SK-N-SH (cell line): ENCODE measurements around the gene COBLL1. TPM values are rescaled to one million over a fixed set of nuclear protein-coding genes. Genes with fewer than 3 reads are reported as not detected.

Source experiments
- CTCF ChIA-PET: fragments of 300-600, 350-600 bp; formaldehyde crosslinking; extraction: SDS; loops from one replicate; lab custom pipeline; 2021; lab: Yijun Ruan, JAX
- POLR2A ChIA-PET: fragments of 350-600 bp; sonication (Branson Sonifier 250); formaldehyde crosslinking; extraction: SDS; loops from one replicate; lab custom pipeline; 2020; ENCODE audit warnings: antibody characterized with exemption, inconsistent platforms; lab: Yijun Ruan, JAX
- DNase-seq: peaks from one replicate; pipeline ENCODE4 v3.0.0; 2012
- H2AFZ ChIP-seq: fragments of 200-600 bp; sonication (generic); 2 replicates; pipeline ENCODE4 v1.8.1; 2016; ENCODE audit warnings: antibody characterized with exemption, mild to moderate bottlenecking, low read depth
- H3F3A ChIP-seq: fragments of 200-600 bp; sonication (generic); replicated peaks from 2 replicates; pipeline ENCODE3; 2016; ENCODE audit warnings: antibody characterized with exemption, mild to moderate bottlenecking; ENCODE audit not compliant: insufficient read depth
- H3K27ac ChIP-seq, 2 experiments: fragments of 200-500 bp in 1 of 2; fragments of 200-600 bp in 1 of 2; sonication (Bioruptor generic) in 1 of 2; sonication (generic), shearing (Covaris generic) in 1 of 2; 2 replicates each; pipeline versions ENCODE4 v1.5.1 to v1.6.1; 2014 to 2016; ENCODE audit warnings: low read depth in 2 of 2, inconsistent platforms in 1 of 2, low read length in 1 of 2, mild to moderate bottlenecking in 1 of 2, mixed read lengths in 1 of 2
- H3K27me3 ChIP-seq: fragments of 200-600 bp; sonication (generic), shearing (Covaris generic); 2 replicates; pipeline ENCODE4 v1.6.1; 2016; ENCODE audit warnings: mixed run types; ENCODE audit not compliant: insufficient read depth
- H3K36me3 ChIP-seq, 2 experiments: fragments of 200-500 bp in 1 of 2; fragments of 200-600 bp in 1 of 2; sonication (Bioruptor generic) in 1 of 2; sonication (generic) in 1 of 2; replicated peaks in 1 of 2; 2 replicates each; pipeline versions ENCODE3 to v1.5.1; 2014 to 2016; ENCODE audit warnings: low read length in 1 of 2, mild to moderate bottlenecking in 1 of 2; ENCODE audit not compliant: insufficient read depth in 2 of 2, control insufficient read depth in 1 of 2
- H3K4me1 ChIP-seq, 2 experiments: fragments of 200-500 bp in 1 of 2; fragments of 200-600 bp in 1 of 2; sonication (Bioruptor generic) in 1 of 2; sonication (generic), shearing (Covaris generic) in 1 of 2; 2 replicates each; pipeline versions ENCODE4 v1.5.1 to v1.6.1; 2014 to 2016; ENCODE audit warnings: low read depth in 1 of 2, low read length in 1 of 2, mixed run types in 1 of 2; ENCODE audit not compliant: insufficient read depth in 2 of 2, control insufficient read depth in 1 of 2
- H3K4me2 ChIP-seq: fragments of 200-600 bp; sonication (generic), shearing (Covaris generic); 2 replicates; pipeline ENCODE4 v1.6.1; 2017; ENCODE audit warnings: mixed run types
- H3K4me3 ChIP-seq, 2 experiments: fragments of 200-500 bp in 1 of 2; fragments of 200-600 bp in 1 of 2; sonication (Bioruptor generic) in 1 of 2; sonication (generic), shearing (Covaris generic) in 1 of 2; 2 replicates each; pipeline versions ENCODE4 v1.5.1 to v1.8.1; 2014 to 2016; ENCODE audit warnings: low read depth in 2 of 2, inconsistent platforms in 1 of 2, low read length in 1 of 2, mild to moderate bottlenecking in 1 of 2, mixed read lengths in 1 of 2, moderate library complexity in 1 of 2
- H3K79me2 ChIP-seq: fragments of 200-600 bp; sonication (generic); 2 replicates; pipeline ENCODE4 v1.8.1; 2017; ENCODE audit warnings: mild to moderate bottlenecking; ENCODE audit not compliant: insufficient read depth
- H3K9ac ChIP-seq: fragments of 200-600 bp; sonication (generic); 2 replicates; pipeline ENCODE4 v1.6.1; 2017; ENCODE audit warnings: mixed run types
- H3K9me2 ChIP-seq: fragments of 200-600 bp; sonication (generic); 2 replicates; pipeline ENCODE4 v1.6.1; 2017; ENCODE audit warnings: mixed run types
- H3K9me3 ChIP-seq: fragments of 200-600 bp; sonication (generic); 2 replicates; pipeline ENCODE4 v1.6.1; 2017; ENCODE audit warnings: mixed run types, mild to moderate bottlenecking, moderate library complexity
- H4K20me1 ChIP-seq: fragments of 200-600 bp; sonication (generic); 2 replicates; pipeline ENCODE4 v1.6.1; 2017; ENCODE audit warnings: mild to moderate bottlenecking, mixed run types; ENCODE audit not compliant: insufficient read depth
- EP300 ChIP-seq, 2 experiments: IDR thresholded peaks; 2 replicates each; pipeline versions ENCODE4 v1.4.0 to v1.6.1; 2012; ENCODE audit warnings: borderline replicate concordance in 1 of 2, low read depth in 1 of 2, low read length in 1 of 2
- JUND ChIP-seq: IDR thresholded peaks from 2 replicates; pipeline ENCODE4 v1.4.0; 2012
- MXI1 ChIP-seq: IDR thresholded peaks from 2 replicates; pipeline ENCODE4 v1.6.1; 2012; ENCODE audit warnings: mild to moderate bottlenecking, low read depth, low read length, improper control_type of control experiment
- NRF1 ChIP-seq: IDR thresholded peaks from 2 replicates; pipeline ENCODE4 v1.6.1; 2012; ENCODE audit warnings: low read depth, mild to moderate bottlenecking, low read length
- POLR2AphosphoS5 ChIP-seq: IDR thresholded peaks from 2 replicates; pipeline ENCODE4 v1.6.1; 2012; ENCODE audit warnings: low read depth, low read length
- TAF1 ChIP-seq: IDR thresholded peaks from 2 replicates; pipeline ENCODE4 v1.6.1; 2012; ENCODE audit warnings: low read depth, mild to moderate bottlenecking, low read length, moderate library complexity, borderline replicate concordance
- TEAD4 ChIP-seq: IDR thresholded peaks from 2 replicates; pipeline ENCODE4 v1.4.0; 2012; ENCODE audit warnings: mild to moderate bottlenecking, borderline replicate concordance; ENCODE audit not compliant: insufficient read depth
- USF2 ChIP-seq: fragments of 150-350 bp; IDR thresholded peaks from 2 replicates; pipeline ENCODE4 v1.6.1; 2017; ENCODE audit warnings: antibody characterized with exemption, low read length, low read depth, borderline replicate concordance
- YY1 ChIP-seq: IDR thresholded peaks from 2 replicates; pipeline ENCODE4 v1.4.0; 2012; ENCODE audit warnings: low read depth, mild to moderate bottlenecking
- WGBS: methylation state at CpG from one replicate; pipeline ENCODE4 v1.1.6; 2017; ENCODE audit warnings: low lambda C conversion rate; 5-methylcytosine and 5-hydroxymethylcytosine counted together
- polyA plus RNA-seq, 3 experiments: library from polyadenylated mRNA; depleted of rRNA; stranded (reverse); fragments of >200 nt; gene quantifications; 2 replicates each; pipeline ENCODE4 v1.2.3, GENCODE V29; 2012
- TF ChIP-seq, protein P1 (sequence below): fragments of 150-350 bp; IDR thresholded peaks from 2 replicates; pipeline ENCODE4 v1.6.1; 2016; ENCODE audit warnings: mild to moderate bottlenecking, low read depth, low read length
- TF ChIP-seq, protein P2 (sequence below): IDR thresholded peaks from 2 replicates; pipeline ENCODE4 v1.4.0; 2012; ENCODE audit warnings: low read depth

COBLL1 gene
- polyA plus RNA-seq, 1 of the 3 experiments (the other 2 are of a cell fraction) = 3.1 TPM

- TF ChIP-seq TEAD4 = no peak
- no peak for TF ChIP-seq EP300 (IDR thresholded peaks at IDR 0.05; ENCODE audit: borderline replicate concordance in 1 of 2, low read depth in 1 of 2, low read length in 1 of 2)
- no peak for TF ChIP-seq NRF1
- TF ChIP-seq JUND = no peak
- POLR2A ChIA-PET = no interaction called here
- no peaks in the 10 kb centered on the region for H3K9me3 ChIP-seq
- no peak overlapping the region for H3K27ac ChIP-seq
- no peaks in the 10 kb centered on the region for H3K79me2 ChIP-seq
- no peaks in the 10 kb centered on the region for H4K20me1 ChIP-seq
- H2AFZ ChIP-seq = no peak overlapping the region
- no peak overlapping the region for H3K9ac ChIP-seq
- H3K4me2 ChIP-seq = no peak overlapping the region
- DNase-seq = no peak
- H3K4me1 ChIP-seq = peaks cover 0 to 3% of the 10 kb centered on the region in 2 experiments; a peak in 2 of 4 replicates
- H3K36me3 ChIP-seq = no peaks in the 10 kb centered on the region
- H3F3A ChIP-seq = peaks cover 15% of the 10 kb centered on the region
- CTCF ChIA-PET = interaction anchor here (0.9 kb wide), 1 partner anchor 29 kb away, joined by 3 read pairs; the partner anchor contains the start of gene COBLL1
- no peaks in the 10 kb centered on the region for H3K9me2 ChIP-seq
- no peaks in the 10 kb centered on the region for H3K27me3 ChIP-seq
- H3K4me3 ChIP-seq = no peak overlapping the region
Observed at GRCh38 chr2:164813535-164813934, 28.1 kb downstream of the COBLL1 start.

DNA sequence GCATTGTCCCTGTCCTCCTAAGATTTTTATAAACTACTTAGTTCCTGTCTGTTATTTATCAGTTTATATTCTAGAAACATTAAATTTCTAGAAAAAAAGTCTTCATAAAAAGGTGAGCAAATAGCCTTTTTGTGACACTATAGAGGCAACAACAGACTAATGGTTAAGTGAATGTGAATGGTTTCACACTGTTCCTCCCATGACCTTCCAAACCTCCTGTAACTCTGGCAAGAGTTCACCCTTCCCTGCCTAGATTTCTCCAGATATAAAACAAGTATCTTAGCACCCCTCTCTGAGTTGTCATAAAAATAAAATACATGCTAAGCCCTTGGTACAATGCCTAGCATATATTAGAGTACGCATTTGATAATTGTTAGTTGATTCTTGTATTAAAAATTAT is 29.2 kb downstream of the COBLL1 start:
- H3K9me2 ChIP-seq = no peaks in the 10 kb centered on the region
- TF ChIP-seq, protein P1, sequence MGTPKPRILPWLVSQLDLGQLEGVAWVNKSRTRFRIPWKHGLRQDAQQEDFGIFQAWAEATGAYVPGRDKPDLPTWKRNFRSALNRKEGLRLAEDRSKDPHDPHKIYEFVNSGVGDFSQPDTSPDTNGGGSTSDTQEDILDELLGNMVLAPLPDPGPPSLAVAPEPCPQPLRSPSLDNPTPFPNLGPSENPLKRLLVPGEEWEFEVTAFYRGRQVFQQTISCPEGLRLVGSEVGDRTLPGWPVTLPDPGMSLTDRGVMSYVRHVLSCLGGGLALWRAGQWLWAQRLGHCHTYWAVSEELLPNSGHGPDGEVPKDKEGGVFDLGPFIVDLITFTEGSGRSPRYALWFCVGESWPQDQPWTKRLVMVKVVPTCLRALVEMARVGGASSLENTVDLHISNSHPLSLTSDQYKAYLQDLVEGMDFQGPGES = no peak
- TF ChIP-seq MXI1 (no peak), POLR2AphosphoS5 (no peak), USF2 (no peak), TAF1 (no peak), YY1 (no peak)
- TF ChIP-seq, protein P2, sequence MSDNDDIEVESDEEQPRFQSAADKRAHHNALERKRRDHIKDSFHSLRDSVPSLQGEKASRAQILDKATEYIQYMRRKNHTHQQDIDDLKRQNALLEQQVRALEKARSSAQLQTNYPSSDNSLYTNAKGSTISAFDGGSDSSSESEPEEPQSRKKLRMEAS = no peak
- TF ChIP-seq, all 33 proteins: peak for 0
- H3K27ac ChIP-seq = no peak overlapping the region
- H3K27me3 ChIP-seq = no peaks in the 10 kb centered on the region
- H3F3A ChIP-seq = peaks cover 12% of the 10 kb centered on the region
- WGBS = 100% methylated on average over 1 of the region's 1 CpG
- no peak overlapping the region for H3K9ac ChIP-seq
- CTCF ChIA-PET = no interaction called here
- H3K9me3 ChIP-seq = no peaks in the 10 kb centered on the region
- no peak overlapping the region for H3K4me2 ChIP-seq
- no peak overlapping the region for H3K4me3 ChIP-seq
- no peak overlapping the region for H2AFZ ChIP-seq
- POLR2A ChIA-PET = no interaction called here
- no peaks in the 10 kb centered on the region for H4K20me1 ChIP-seq
- H3K36me3 ChIP-seq = no peaks in the 10 kb centered on the region
- peaks cover 0 to 3% of the 10 kb centered on the region in 2 experiments; a peak in 2 of 4 replicates for H3K4me1 ChIP-seq
- DNase-seq = no peak
- peaks cover 4% of the 10 kb centered on the region; the same call in 1 of the 2 replicates for H3K79me2 ChIP-seq
